Daoy (cell line): Measurements from ENCODE around the gene BRMS1. TPM values are rescaled to one million over a fixed set of nuclear protein-coding genes. Genes with fewer than 3 reads are reported as not detected.
"Not testable (repeated sequence)": the region's sequence is repeated elsewhere in the genome, so short reads cannot be mapped to it uniquely, and the experiment has no call there.

Experiments used
- DNase-seq: peaks from one replicate; pipeline ENCODE4 v3.0.0-alpha.2; 2015; ENCODE audit warnings: low read depth
- total RNA-seq: library from RNA; depleted of rRNA; stranded (reverse); fragments of >200 nt; shearing (Covaris generic); gene quantifications from 2 replicates; pipeline ENCODE4 v1.2.3, GENCODE V29; 2014

Gene BRMS1
- total RNA-seq, 1 experiment from 2014 or later: 111 TPM

- DNase-seq: not testable (repeated sequence)
These were observed 34.0 kb downstream of the BRMS1 start for GRCh38 chr11:66310803-66311440.

GRCh38 chr11:66310324-66310723 is 34.6 kb downstream of the BRMS1 start:
- no peak for DNase-seq

- DNase-seq: no peak
These were observed 35.4 kb downstream of the BRMS1 start for GRCh38 chr11:66309475-66309874.

- DNase-seq: no peak
These were observed 42.2 kb downstream of the BRMS1 start for GRCh38 chr11:66302656-66303055.

GRCh38 chr11:66299186-66299585 is 45.7 kb downstream of the BRMS1 start:
- DNase-seq: no peak

- DNase-seq: no peak
These were observed 47.3 kb downstream of the BRMS1 start for GRCh38 chr11:66297610-66298009.

- no peak for DNase-seq
These were observed 50.0 kb downstream of the BRMS1 start for GRCh38 chr11:66294626-66295620.

GRCh38 chr11:66293777-66294625 is 50.9 kb downstream of the BRMS1 start:
- no peak for DNase-seq

GRCh38 chr11:66293352-66293751 is 51.6 kb downstream of the BRMS1 start:
- no peak for DNase-seq

- DNase-seq: no peak
These were observed 52.2 kb downstream of the BRMS1 start for GRCh38 chr11:66292543-66293332.

- no peak for DNase-seq
These were observed 53.0 kb downstream of the BRMS1 start, which contains the start of gene TMEM151A for GRCh38 chr11:66291706-66292542. Gene TMEM151A, plus strand, starts transcription at chr11:66291894. Its CDS starts 120 bp downstream, at chr11:66292014.

- DNase-seq: no peak
These were observed 53.6 kb downstream of the BRMS1 start for GRCh38 chr11:66291303-66291705.

GRCh38 chr11:66290330-66290621 is 54.6 kb downstream of the BRMS1 start:
- no peak for DNase-seq

- peak; percentile 84 for DNase-seq
These were observed 55.2 kb downstream of the BRMS1 start for GRCh38 chr11:66289548-66290329.

GRCh38 chr11:66288671-66289547 is 56.0 kb downstream of the BRMS1 start, which contains the start of gene YIF1A:
Gene YIF1A, minus strand, starts transcription at chr11:66289143. Its CDS starts 158 bp downstream, at chr11:66288985.
- peak; percentile 99 for DNase-seq

- DNase-seq: no peak
These were observed 56.8 kb downstream of the BRMS1 start for GRCh38 chr11:66287889-66288670.
